Fibroblast of villous mesenchyme (primary cell): Measurements from ENCODE around the gene LRRC4. TPM values are rescaled to one million over a fixed set of nuclear protein-coding genes. Genes with fewer than 3 reads are reported as not detected.
A peak's percentile ranks its signal among the peaks of the same experiment; 100 is the strongest.

Source experiments
- DNase-seq: peaks from one replicate; pipeline ENCODE4 v3.0.0-alpha.2; 2010; ENCODE audit warnings: low read depth
- H3K4me3 ChIP-seq: 2 replicates; pipeline ENCODE4 v1.5.1; 2011; ENCODE audit warnings: low read depth, mild to moderate bottlenecking, low read length
- total RNA-seq: library from RNA; depleted of rRNA; stranded (reverse); fragments of >200 nt; gene quantifications from 2 replicates; pipeline ENCODE4 v1.2.3, GENCODE V29; 2012
- TF ChIP-seq, protein P1 (sequence below): IDR thresholded peaks from 2 replicates; pipeline ENCODE4 v1.5.1; 2012; ENCODE audit warnings: low read depth, mild to moderate bottlenecking, low read length; ENCODE audit not compliant: insufficient read depth

LRRC4 gene
- total RNA-seq, 1 donor = under 0.01 TPM

DNA sequence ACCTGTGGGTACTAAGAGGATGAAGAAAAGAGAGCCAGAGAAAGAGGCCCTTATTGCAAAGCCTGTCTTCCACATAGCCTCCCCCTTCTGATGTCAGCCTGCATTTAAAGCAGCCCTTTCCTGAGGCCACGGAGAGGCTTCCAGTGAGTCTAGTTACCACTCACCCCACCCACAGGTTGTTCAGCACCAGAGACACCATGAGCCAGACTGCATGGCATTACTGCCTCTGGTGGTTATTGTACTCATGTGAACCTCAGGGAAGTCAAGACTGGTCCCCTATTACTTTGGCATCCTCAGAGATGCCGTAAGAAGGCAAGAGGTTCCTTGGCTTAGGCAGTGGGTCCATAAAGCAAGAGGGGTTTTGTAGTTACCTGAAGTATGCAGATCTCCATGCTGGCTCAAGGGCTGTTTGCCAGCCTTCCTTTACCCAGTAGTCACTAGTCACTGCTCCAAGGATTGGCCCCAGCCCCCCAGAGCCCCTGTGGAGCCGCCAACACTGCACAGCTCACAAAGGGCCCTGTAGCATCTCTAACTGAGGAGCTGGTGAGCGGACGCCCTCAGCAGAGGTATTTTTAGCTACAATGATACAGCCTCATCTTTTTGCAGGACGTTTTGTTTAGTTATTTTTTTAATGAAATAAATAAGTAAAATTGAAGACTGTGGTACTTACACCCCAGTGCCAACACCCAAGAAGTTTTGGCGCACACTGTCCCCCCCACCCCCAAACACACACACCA lies 20.7 kb downstream of the LRRC4 start:
- TF ChIP-seq, protein P1, sequence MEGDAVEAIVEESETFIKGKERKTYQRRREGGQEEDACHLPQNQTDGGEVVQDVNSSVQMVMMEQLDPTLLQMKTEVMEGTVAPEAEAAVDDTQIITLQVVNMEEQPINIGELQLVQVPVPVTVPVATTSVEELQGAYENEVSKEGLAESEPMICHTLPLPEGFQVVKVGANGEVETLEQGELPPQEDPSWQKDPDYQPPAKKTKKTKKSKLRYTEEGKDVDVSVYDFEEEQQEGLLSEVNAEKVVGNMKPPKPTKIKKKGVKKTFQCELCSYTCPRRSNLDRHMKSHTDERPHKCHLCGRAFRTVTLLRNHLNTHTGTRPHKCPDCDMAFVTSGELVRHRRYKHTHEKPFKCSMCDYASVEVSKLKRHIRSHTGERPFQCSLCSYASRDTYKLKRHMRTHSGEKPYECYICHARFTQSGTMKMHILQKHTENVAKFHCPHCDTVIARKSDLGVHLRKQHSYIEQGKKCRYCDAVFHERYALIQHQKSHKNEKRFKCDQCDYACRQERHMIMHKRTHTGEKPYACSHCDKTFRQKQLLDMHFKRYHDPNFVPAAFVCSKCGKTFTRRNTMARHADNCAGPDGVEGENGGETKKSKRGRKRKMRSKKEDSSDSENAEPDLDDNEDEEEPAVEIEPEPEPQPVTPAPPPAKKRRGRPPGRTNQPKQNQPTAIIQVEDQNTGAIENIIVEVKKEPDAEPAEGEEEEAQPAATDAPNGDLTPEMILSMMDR = peak; percentile 19
- DNase-seq = no peak
- no peak overlapping the region for H3K4me3 ChIP-seq

DNA sequence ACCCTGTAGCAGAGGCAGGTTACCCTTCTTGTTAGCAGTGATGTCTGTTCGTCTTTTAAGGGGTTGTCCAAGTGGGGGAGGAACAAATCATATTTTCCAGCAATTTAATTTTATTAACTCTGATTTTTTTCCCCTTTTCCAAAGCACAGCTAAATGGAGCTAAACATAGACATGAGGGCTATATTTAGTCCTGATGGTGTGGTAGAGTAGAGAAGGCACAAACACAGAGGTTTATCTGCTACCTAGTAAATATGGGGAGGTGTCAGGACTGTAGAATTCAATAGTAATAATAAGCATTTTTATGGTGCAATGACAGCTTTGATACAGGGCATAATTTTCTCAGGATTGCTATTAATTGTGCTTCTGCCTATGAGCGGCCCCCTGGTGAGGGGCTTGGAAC lies 22.5 kb downstream of the LRRC4 start:
- no peak for DNase-seq
- no peak overlapping the region for H3K4me3 ChIP-seq
- TF ChIP-seq, protein P1 = no peak

DNA sequence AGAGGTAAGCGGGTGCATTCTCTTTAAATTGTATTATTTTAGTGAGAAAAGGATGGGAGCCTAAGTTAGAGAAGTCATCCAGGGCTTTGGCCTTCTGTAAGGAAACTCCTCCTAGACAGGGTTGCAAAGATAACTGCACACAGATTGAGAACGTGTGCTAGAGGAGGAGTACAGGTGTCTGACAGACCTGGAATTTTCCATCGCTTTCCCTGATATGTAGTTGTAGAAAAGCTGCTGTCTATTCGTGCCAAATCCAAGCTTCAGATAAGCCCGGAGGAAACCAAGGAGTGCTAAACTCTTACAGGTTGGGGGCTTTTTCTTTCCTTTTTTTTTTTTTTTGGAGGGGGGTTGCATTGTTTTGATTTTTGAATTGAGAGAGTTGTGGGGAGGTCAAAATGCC lies 23.1 kb downstream of the LRRC4 start:
- no peak overlapping the region for H3K4me3 ChIP-seq
- TF ChIP-seq, protein P1 = no peak
- DNase-seq = no peak

DNA sequence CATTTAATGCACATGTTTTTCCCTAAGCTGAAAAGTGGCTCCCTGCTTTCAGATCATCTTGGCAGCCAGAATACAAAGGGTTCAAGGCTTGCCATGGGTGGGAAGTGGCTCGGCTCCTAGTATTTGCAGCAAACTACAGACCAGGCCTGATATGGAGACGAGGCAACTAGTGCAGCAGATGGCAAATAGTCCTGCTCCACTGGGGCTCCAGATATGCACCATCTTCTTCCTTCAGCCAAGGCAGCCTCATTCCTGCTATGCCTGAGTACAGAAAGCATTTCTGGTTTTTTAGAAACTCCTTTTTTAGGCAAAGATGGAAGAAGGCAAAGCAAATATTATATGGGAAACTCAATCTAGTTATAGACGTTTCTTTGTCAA lies 23.9 kb downstream of the LRRC4 start:
- H3K4me3 ChIP-seq = no peak overlapping the region
- no peak for DNase-seq
- TF ChIP-seq, protein P1 = no peak

DNA sequence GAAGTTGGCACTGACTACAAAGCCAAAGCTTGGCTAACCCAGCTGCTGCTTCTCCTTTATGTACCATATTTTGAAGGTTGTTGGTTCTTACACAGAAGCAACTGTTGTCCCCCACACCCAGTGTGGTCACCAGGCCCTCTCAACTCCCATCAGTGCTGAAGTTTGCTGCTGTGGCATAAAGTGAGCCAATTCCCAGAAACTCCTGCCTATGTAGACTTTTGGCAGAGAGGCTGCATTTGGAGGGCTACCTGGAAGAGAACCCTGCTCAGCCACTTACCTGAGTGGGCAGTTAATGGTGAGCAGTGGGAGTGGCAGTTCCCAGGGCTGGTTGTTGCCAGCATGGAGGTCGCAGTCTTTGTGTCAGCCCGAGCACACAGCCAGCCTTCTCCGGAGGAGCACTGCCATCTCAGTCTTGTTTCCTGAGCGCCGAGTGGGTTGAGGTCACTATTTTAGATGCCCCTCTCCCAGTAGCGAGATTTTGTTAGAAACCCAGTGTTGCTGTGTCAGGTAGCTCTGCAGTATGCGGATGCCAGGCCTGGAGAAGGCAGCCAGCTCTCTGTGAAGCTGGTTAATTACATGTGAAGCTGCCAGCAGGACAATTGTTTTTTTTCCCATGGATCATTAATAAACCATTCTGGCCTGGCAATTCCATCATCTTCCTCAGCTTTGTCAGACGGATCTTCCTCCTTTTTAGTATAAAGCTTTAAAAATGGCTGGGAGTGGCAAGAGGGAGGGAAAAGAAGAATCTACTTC lies 24.5 kb downstream of the LRRC4 start:
- DNase-seq = no peak
- TF ChIP-seq, protein P1 = no peak
- no peak overlapping the region for H3K4me3 ChIP-seq

DNA sequence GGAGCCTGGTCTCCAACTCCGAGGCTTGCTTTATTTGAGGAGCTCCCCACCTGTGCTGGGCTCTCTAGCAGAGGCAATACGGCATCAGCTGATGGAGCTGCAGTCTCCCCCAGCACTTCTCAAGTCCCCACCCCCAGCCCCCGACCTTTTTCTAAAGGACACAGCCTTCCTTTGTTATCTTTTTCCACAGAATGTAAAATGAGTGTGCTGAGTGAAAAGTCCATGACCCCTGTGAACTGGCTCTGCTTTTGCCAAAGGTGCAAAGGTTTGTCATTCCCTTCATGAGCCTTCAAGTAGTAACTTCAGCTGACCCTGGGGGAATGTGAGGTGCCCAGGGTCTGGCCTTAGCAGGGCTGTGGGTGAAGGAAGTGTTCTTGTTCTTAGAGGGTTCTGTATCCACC lies 25.5 kb downstream of the LRRC4 start:
- TF ChIP-seq, protein P1 = no peak
- no peak overlapping the region for H3K4me3 ChIP-seq
- no peak for DNase-seq
